GM12878 (cell line): ENCODE results near the gene SCAP. TPM values are rescaled to one million over a fixed set of nuclear protein-coding genes. Genes with fewer than 3 reads are reported as not detected.

Experiments used
- BCL11A ChIP-seq: IDR thresholded peaks from 2 replicates; pipeline ENCODE4 v1.6.1; 2011; ENCODE audit warnings: low read depth, low read length
- BRCA1 ChIP-seq: IDR thresholded peaks from 2 replicates; pipeline ENCODE4 v1.6.1; 2011; ENCODE audit warnings: low read depth, low read length, improper control_type of control experiment
- CBFB ChIP-seq: IDR thresholded peaks from 2 replicates; pipeline ENCODE4 v1.6.1; 2016; ENCODE audit warnings: antibody characterized with exemption, low read depth
- MEF2B ChIP-seq: fragments of 450-650 bp; IDR thresholded peaks from 2 replicates; pipeline ENCODE4 v1.6.1; 2018; ENCODE audit warnings: mild to moderate bottlenecking, moderate library complexity; ENCODE audit not compliant: partially characterized antibody, poor library complexity, severe bottlenecking
- NFYA ChIP-seq: IDR thresholded peaks from 2 replicates; pipeline ENCODE4 v1.6.1; 2011; ENCODE audit warnings: low read depth, mild to moderate bottlenecking, low read length, improper control_type of control experiment, borderline replicate concordance
- NR2C1 ChIP-seq: fragments of 450-650 bp; IDR thresholded peaks from 2 replicates; pipeline ENCODE4 v1.6.1; 2017; ENCODE audit warnings: antibody characterized with exemption, mild to moderate bottlenecking, moderate library complexity
- PRDM15 ChIP-seq: fragments of 450-650 bp; formaldehyde crosslinking; IDR thresholded peaks from 2 replicates; pipeline ENCODE4 v1.4.0; 2020; ENCODE audit warnings: mild to moderate bottlenecking, moderate library complexity
- REST ChIP-seq: IDR thresholded peaks from 2 replicates; pipeline ENCODE4 v1.6.1; 2012; ENCODE audit warnings: mild to moderate bottlenecking, low read depth, low read length
- SKIL ChIP-seq: fragments of 450-650 bp; IDR thresholded peaks from 2 replicates; pipeline ENCODE4 v1.6.1; 2017; ENCODE audit warnings: mild to moderate bottlenecking, low read depth, inconsistent platforms; ENCODE audit not compliant: poor library complexity, severe bottlenecking
- TBL1XR1 ChIP-seq: IDR thresholded peaks from 2 replicates; pipeline ENCODE4 v1.6.1; 2012; ENCODE audit warnings: low read depth, low read length, improper control_type of control experiment
- polyA plus RNA-seq, 11 experiments: library from polyadenylated mRNA; depleted of rRNA in 4 of 11; unstranded in 6 of 11; stranded (reverse) in 5 of 11; fragments of >200 nt; fragmentation: Nextera tagmentation in 4 of 11; fragmentation: Illumina TruSeq in 1 of 11; extraction: Ambion mirVana in 4 of 11; extraction: Trizol in 1 of 11; gene quantifications; 1 replicate in 1 of 11; 2 replicates in 10 of 11; pipeline versions ENCODE4 v1.2.1 to v1.2.3, GENCODE V29; 2011 to 2016; ENCODE audit warnings: inconsistent platforms in 2 of 11, missing spikeins in 2 of 11, low read depth in 1 of 11
- total RNA-seq, 4 experiments: library from RNA; depleted of rRNA in 3 of 4; stranded (reverse); fragments of >200 nt in 3 of 4; fragmentation: Illumina TruSeq in 1 of 4; extraction: Trizol in 1 of 4; gene quantifications; 2 replicates each; pipeline versions ENCODE4 v1.2.1 to v1.2.3, GENCODE V29; 2013 to 2021

The SCAP gene
- total and polyA plus RNA-seq, 10 of the 15 experiments (the other 5 are each of a cell fraction or from before 2014, with no cell fraction given), result 1.5 to 64.1 (median 27.9) TPM

- TF ChIP-seq REST (no peak), CBFB (no peak), NR2C1 (no peak), MEF2B (no peak), NFYA (no peak), PRDM15 (CRISPR knock-in tag) (no peak), BRCA1 (no peak), BCL11A (no peak), TBL1XR1 (no peak), SKIL (no peak)
Observed at GRCh38 chr3:47515100-47515499, 39.4 kb upstream of the SCAP start (continued).
